ENCODE measurements around the gene BICD1.
"Not testable (repeated sequence)": the region's sequence is repeated elsewhere in the genome, so short reads cannot be mapped to it uniquely, and the experiment has no call there.

BICD1 gene

GRCh38 chr12:32249777-32250176 is 143.1 kb downstream of the BICD1 start:
- no peak for DNase-seq

GRCh38 chr12:32252199-32253073 is 145.8 kb downstream of the BICD1 start:
- DNase-seq, result no peak

- no peak for DNase-seq
Measured at GRCh38 chr12:32253154-32253790, 146.6 kb downstream of the BICD1 start.

GRCh38 chr12:32254260-32254956 is 147.8 kb downstream of the BICD1 start:
- no peak for DNase-seq

- no peak for DNase-seq
Measured at GRCh38 chr12:32255588-32255987, 148.9 kb downstream of the BICD1 start.

- DNase-seq, result no peak
Measured at GRCh38 chr12:32257695-32258496, 151.2 kb downstream of the BICD1 start.

GRCh38 chr12:32260696-32261095 is 154.0 kb downstream of the BICD1 start:
- DNase-seq, result no peak

- DNase-seq, result no peak
Measured at GRCh38 chr12:32261638-32262037, 155.0 kb downstream of the BICD1 start.

- DNase-seq, result no peak
Measured at GRCh38 chr12:32264961-32265360, 158.3 kb downstream of the BICD1 start.

GRCh38 chr12:32265456-32265855 is 158.8 kb downstream of the BICD1 start:
- DNase-seq, result no peak

- no peak for DNase-seq
Measured at GRCh38 chr12:32265951-32266350, 159.3 kb downstream of the BICD1 start.

- no peak for DNase-seq
Measured at GRCh38 chr12:32266756-32267155, 160.1 kb downstream of the BICD1 start.

- DNase-seq, result no peak
Measured at GRCh38 chr12:32270818-32271710, 164.4 kb downstream of the BICD1 start.

GRCh38 chr12:32272465-32272864 is 165.8 kb downstream of the BICD1 start:
- DNase-seq, result no peak

GRCh38 chr12:32273063-32273522 is 166.4 kb downstream of the BICD1 start:
- DNase-seq, result no peak

GRCh38 chr12:32273712-32274111 is 167.1 kb downstream of the BICD1 start:
- DNase-seq, result no peak

- no peak for DNase-seq
Measured at GRCh38 chr12:32274665-32275064, 168.0 kb downstream of the BICD1 start.

- DNase-seq, result not testable (repeated sequence)
Measured at GRCh38 chr12:32275520-32275919, 168.9 kb downstream of the BICD1 start.

- no peak for DNase-seq
Measured at GRCh38 chr12:32277774-32278173, 171.1 kb downstream of the BICD1 start.

GRCh38 chr12:32281098-32281497 is 174.5 kb downstream of the BICD1 start:
- no peak for DNase-seq

- DNase-seq, result no peak
Measured at GRCh38 chr12:32284561-32284960, 177.9 kb downstream of the BICD1 start.

GRCh38 chr12:32285021-32285420 is 178.4 kb downstream of the BICD1 start:
- DNase-seq, result no peak

Data from cerebellar nuclear complex (tissue), 1 donor.